ENCODE results near the gene BCAM. TPM values are rescaled to one million over a fixed set of nuclear protein-coding genes. Genes with fewer than 3 reads are reported as not detected.

The BCAM gene, protein sequence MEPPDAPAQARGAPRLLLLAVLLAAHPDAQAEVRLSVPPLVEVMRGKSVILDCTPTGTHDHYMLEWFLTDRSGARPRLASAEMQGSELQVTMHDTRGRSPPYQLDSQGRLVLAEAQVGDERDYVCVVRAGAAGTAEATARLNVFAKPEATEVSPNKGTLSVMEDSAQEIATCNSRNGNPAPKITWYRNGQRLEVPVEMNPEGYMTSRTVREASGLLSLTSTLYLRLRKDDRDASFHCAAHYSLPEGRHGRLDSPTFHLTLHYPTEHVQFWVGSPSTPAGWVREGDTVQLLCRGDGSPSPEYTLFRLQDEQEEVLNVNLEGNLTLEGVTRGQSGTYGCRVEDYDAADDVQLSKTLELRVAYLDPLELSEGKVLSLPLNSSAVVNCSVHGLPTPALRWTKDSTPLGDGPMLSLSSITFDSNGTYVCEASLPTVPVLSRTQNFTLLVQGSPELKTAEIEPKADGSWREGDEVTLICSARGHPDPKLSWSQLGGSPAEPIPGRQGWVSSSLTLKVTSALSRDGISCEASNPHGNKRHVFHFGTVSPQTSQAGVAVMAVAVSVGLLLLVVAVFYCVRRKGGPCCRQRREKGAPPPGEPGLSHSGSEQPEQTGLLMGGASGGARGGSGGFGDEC
- total RNA-seq (81.6 TPM), polyA plus RNA-seq (ENCODE audit: insufficient read depth in 1 of 8, insufficient read length in 8 of 8, low replicate concordance in 1 of 8) (100 to 1,000 TPM; 122 to 235 (median 205) TPM)
- long read RNA-seq, donor 1, transcript BCAM-201 (15 exons, 2,453 nt) = major isoform, 15 of 22 reads
- long read RNA-seq, donor 1, partial matches to known transcripts = 5 of 22 reads
- long read RNA-seq, donor 1, other reads (novel, unspliced or antisense) = 0 of 22 reads
- long read RNA-seq, donor 2, partial matches to known transcripts = 0 of 2 reads
- long read RNA-seq, donor 2, other reads (novel, unspliced or antisense) = 0 of 2 reads
- long read RNA-seq, donor 3, transcript BCAM-201 (15 exons, 2,453 nt) = major isoform, 46 of 56 reads
- long read RNA-seq, donor 3, partial matches to known transcripts = 5 of 56 reads
- long read RNA-seq, donor 3, other reads (novel, unspliced or antisense) = 0 of 56 reads
- long read RNA-seq, donor 4, transcript BCAM-201 (15 exons, 2,453 nt) = major isoform, 20 of 80 reads
- long read RNA-seq, donor 4, partial matches to known transcripts = 54 of 80 reads
- long read RNA-seq, donor 4, other reads (novel, unspliced or antisense) = 0 of 80 reads
- long read RNA-seq, donor 5, transcript BCAM-201 (15 exons, 2,453 nt) = major isoform, 40 of 81 reads
- long read RNA-seq, donor 5, partial matches to known transcripts = 36 of 81 reads
- long read RNA-seq, donor 5, other reads (novel, unspliced or antisense) = 0 of 81 reads
- long read RNA-seq, donor 6, transcript BCAM-201 (15 exons, 2,453 nt) = major isoform, 39 of 85 reads
- long read RNA-seq, donor 6, partial matches to known transcripts = 36 of 85 reads
- long read RNA-seq, donor 6, other reads (novel, unspliced or antisense) = 0 of 85 reads
- long read RNA-seq, donor 7, transcript BCAM-201 (15 exons, 2,453 nt) = major isoform, 37 of 81 reads
- long read RNA-seq, donor 7, partial matches to known transcripts = 40 of 81 reads
- long read RNA-seq, donor 7, other reads (novel, unspliced or antisense) = 0 of 81 reads
- long read RNA-seq, donor 8, transcript BCAM-201 (15 exons, 2,453 nt) = major isoform, 10 of 27 reads
- long read RNA-seq, donor 8, partial matches to known transcripts = 15 of 27 reads
- long read RNA-seq, donor 8, other reads (novel, unspliced or antisense) = 0 of 27 reads
- long read RNA-seq, donor 9, transcript BCAM-201 (15 exons, 2,453 nt) = major isoform, 20 of 70 reads
- long read RNA-seq, donor 9, transcript BCAM-204 (2 exons, 723 nt) = minor isoform, 5 of 70 reads
- long read RNA-seq, donor 9, transcript BCAM-202 (2 exons, 914 nt) = minor isoform, 5 of 70 reads
- long read RNA-seq, donor 9, partial matches to known transcripts = 39 of 70 reads
- long read RNA-seq, donor 9, other reads (novel, unspliced or antisense) = 0 of 70 reads
- long read RNA-seq, donor 10, transcript BCAM-204 (2 exons, 723 nt) = minor isoform, 5 of 43 reads
- long read RNA-seq, donor 10, transcript BCAM-201 (15 exons, 2,453 nt) = major isoform, 22 of 43 reads
- long read RNA-seq, donor 10, partial matches to known transcripts = 11 of 43 reads
- long read RNA-seq, donor 10, other reads (novel, unspliced or antisense) = 0 of 43 reads
- long read RNA-seq, donor 11, transcript BCAM-204 (2 exons, 723 nt) = minor isoform, 5 of 65 reads
- long read RNA-seq, donor 11, transcript BCAM-201 (15 exons, 2,453 nt) = major isoform, 36 of 65 reads
- long read RNA-seq, donor 11, partial matches to known transcripts = 22 of 65 reads
- long read RNA-seq, donor 11, other reads (novel, unspliced or antisense) = 0 of 65 reads

DNA sequence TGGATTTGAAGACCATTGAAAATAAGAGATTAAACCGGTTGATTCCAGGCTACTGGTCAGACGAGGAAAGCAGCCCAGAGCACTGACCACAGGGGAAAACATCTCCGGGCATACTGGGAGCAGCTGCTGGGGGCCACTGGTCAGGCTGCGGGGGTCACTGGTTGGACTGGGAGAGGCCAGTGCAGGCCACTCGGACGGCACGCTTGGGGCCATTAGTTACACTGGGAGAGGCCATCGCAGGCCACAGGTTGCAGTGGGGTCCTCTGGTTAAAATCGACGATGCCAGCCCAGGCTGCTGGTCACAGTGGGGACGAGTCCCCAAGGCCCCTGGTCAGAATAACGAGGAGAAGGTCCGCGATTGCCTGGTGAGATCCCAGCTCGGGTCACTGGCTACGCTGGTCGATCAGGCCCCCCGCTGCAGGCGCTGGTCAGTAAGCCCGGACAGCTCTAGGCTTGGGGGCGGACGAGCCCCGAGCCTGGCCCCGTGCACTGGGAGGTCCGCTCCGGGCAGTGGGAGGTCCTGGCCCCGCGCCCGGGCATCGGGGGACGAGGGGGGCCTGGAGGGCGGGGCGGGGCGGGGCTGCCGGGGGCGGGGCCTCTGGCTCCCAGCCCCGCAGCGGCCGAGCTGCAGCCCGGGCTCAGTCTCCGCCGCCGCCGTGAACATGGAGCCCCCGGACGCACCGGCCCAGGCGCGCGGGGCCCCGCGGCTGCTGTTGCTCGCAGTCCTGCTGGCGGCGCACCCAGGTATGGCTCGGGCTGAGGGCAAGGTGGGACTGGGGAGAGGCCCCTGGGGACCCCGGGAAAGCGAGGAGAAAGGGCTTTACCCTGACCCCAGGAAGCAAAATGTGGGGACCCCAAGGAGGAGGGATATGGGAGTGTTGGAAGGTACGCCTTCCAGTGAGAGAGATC is at the start of gene BCAM:
TSS of gene BCAM (plus strand) at position 641 of the 909 bp plus-strand sequence. CDS start at position 663, 22 bp downstream.
- peak within 1 kb of the TSS; percentile 88 for H3K27ac ChIP-seq (ENCODE audit: low read length)
- H3K27me3 ChIP-seq (ENCODE audit: control insufficient read depth, insufficient read depth, low read length) = no peaks in the 10 kb centered on the region
- H3K9me3 ChIP-seq (replicated peaks; ENCODE audit: control insufficient read depth, low read depth, low read length) = no peaks in the 10 kb centered on the region
- H3K36me3 ChIP-seq (ENCODE audit: control insufficient read depth, insufficient read depth, low read length) = peaks cover 21% of the 10 kb centered on the region
- H3K4me3 ChIP-seq (ENCODE audit: low read length) = peak within 1 kb of the TSS; percentile 85
- under 1% methylated on average over 57 of the region's 59 CpGs for WGBS (ENCODE audit: insufficient coverage)
- peaks cover 41% of the 10 kb centered on the region for H3K4me1 ChIP-seq (ENCODE audit: control insufficient read depth, insufficient read depth, low read length)
- peak; percentile 93 for DNase-seq

DNA sequence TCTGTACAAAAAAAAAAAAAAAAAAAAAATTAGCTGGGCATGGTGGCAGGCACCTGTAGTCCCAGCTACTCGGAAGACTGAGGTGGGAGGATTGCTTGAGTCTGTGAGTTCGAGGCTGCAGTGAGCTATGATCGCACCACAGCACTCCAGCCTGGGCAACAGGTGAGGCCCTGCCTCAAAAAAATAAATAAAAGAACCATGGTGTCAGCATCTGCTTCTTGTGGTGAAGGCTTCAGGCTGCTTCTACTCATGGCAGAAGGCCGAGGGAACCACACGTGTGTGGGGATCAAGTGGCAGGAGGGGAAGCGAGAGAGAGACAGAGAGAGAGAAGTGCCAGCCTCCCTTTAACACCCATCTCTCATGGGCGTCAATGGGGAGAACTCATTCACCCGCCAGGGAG is 46.9 kb upstream of the BCAM start:
- no peak overlapping the region for H3K27ac ChIP-seq (ENCODE audit: low read length)

DNA sequence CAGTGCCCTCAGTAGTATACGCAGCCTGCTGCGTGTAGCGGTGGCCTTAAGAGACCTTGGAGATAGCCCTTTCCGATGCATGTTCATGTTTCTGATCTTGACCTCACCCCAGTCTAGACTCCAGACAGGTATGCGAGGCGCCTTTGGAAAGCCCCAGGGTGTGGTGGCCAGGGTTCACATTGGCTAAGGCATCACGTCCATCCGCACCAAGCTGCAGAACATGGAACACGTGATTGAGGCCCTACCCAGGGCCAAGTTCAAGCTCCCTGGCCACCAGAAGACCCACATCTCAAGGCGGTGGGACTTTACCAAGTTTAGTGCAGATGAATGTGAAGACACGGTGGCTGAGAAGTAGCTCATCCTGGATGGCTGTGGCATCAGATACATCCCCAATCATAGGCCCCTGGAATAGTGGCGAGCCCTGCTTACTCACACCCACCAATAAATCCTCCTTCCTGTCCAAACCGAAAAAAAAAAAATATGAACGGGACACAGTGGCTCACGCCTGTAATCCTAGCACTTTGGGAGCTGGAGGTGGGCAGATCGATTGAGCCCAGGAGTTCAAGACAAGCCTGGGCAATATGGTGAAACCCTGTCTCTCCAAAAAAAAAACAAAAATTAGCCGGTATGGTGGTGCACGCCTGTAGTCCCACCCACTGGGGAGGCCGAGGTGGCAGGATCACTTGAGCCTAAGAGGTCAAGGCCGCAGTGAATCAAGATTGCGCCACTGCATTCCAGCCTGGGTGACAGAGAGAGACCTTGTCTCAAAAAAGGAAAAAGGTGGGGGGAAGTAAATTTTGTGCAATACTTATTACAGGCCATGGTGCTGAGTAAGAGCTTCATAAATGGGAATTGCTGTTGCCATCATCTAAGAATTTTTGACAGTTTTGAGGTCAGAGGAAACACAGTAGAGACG is 43.6 kb upstream of the BCAM start:
- WGBS (ENCODE audit: insufficient coverage) = 81% methylated on average over 17 of the region's 22 CpGs

More for the DNA sequence above, 46.9 kb upstream of the BCAM start:
- Histone ChIP-seq H3K36me3 (ENCODE audit: control insufficient read depth, insufficient read depth, low read length) (peaks cover 17% of the 10 kb centered on the region), H3K27me3 (ENCODE audit: control insufficient read depth, insufficient read depth, low read length) (no peaks in the 10 kb centered on the region), H3K9me3 (replicated peaks; ENCODE audit: control insufficient read depth, low read depth, low read length) (no peaks in the 10 kb centered on the region), H3K4me3 (ENCODE audit: low read length) (no peak overlapping the region), H3K4me1 (ENCODE audit: control insufficient read depth, insufficient read depth, low read length) (peaks cover 15% of the 10 kb centered on the region)
- no peak for DNase-seq
- 59% methylated on average over 4 of the region's 8 CpGs for WGBS (ENCODE audit: insufficient coverage)

DNA sequence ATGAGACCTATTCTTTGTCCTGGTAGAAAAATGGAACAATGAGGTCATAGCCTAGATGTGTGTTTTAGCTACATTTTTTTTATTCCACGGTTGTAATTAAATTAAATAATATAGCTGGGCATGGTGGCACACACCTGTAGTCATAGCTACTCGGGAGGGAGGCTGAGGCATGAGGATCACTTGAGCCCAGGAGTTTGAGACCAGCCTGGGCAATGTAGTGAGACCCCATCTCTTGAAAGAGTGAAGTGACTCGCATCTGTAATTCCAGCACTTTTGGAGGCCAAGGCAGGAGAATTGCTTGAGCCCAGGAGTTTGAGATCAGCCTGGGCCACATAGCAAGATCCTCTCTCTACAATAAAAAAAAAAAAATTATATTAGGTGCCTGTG is 43.0 kb upstream of the BCAM start:
- Histone ChIP-seq H3K27ac (ENCODE audit: low read length) (no peak overlapping the region), H3K9me3 (replicated peaks; ENCODE audit: control insufficient read depth, low read depth, low read length) (no peaks in the 10 kb centered on the region), H3K4me3 (ENCODE audit: low read length) (no peak overlapping the region), H3K36me3 (ENCODE audit: control insufficient read depth, insufficient read depth, low read length) (peaks cover 1% of the 10 kb centered on the region), H3K27me3 (ENCODE audit: control insufficient read depth, insufficient read depth, low read length) (no peaks in the 10 kb centered on the region), H3K4me1 (ENCODE audit: control insufficient read depth, insufficient read depth, low read length) (no peaks in the 10 kb centered on the region)
- 78% methylated on average over 1 of the region's 3 CpGs for WGBS (ENCODE audit: insufficient coverage)
- DNase-seq = no peak

More for the DNA sequence above, 43.6 kb upstream of the BCAM start:
- Histone ChIP-seq H3K4me1 (ENCODE audit: control insufficient read depth, insufficient read depth, low read length) (no peaks in the 10 kb centered on the region), H3K4me3 (ENCODE audit: low read length) (no peak overlapping the region), H3K9me3 (replicated peaks; ENCODE audit: control insufficient read depth, low read depth, low read length) (no peaks in the 10 kb centered on the region), H3K36me3 (ENCODE audit: control insufficient read depth, insufficient read depth, low read length) (peaks cover 2% of the 10 kb centered on the region), H3K27me3 (ENCODE audit: control insufficient read depth, insufficient read depth, low read length) (no peaks in the 10 kb centered on the region), H3K27ac (ENCODE audit: low read length) (no peak overlapping the region)
- DNase-seq = no peak

DNA sequence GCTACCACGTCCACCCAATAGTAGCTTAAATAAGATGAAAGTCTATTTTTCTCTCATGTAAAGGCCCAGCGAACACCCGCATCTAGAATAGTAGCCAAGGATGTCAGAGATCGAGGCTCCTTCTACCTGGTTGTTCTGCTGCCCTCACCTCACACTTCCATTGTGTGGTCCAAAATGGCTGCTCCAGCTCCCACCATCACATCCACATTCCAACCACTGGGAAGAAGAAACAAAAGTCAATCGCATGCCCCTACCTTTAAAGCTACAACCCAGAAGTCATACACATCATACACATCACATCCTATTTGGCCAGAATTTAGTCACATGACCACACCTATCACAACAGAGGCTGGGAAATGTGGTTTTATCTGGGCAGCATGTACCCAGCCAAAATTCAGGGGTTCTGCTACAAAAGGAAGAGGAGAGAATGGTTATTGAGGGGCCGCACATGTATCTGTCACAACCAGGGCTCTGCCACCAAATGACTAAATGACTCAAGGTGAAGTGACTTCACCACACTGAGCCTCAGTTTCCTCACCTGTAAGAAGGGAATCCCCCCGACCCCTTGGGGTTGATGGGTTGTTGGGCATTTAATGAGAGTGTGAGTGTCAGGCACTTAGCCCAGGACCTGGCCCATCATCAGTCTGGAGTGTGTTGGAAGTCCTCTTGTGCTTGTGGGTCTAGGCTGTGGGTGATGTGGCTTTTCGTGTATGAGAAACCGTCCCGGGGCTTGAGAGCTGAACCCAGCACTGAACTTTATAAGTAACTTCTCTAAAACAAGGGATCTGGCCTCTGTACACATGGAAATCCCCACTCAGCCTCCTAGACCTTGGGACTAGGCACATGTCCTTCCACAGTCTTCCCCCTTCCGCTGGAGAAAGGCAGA is 41.4 kb upstream of the BCAM start:
- H3K27ac ChIP-seq (ENCODE audit: low read length) = no peak overlapping the region
- DNase-seq = no peak
- peaks cover 6% of the 10 kb centered on the region for H3K4me1 ChIP-seq (ENCODE audit: control insufficient read depth, insufficient read depth, low read length)
- no peaks in the 10 kb centered on the region for H3K36me3 ChIP-seq (ENCODE audit: control insufficient read depth, insufficient read depth, low read length)
- H3K4me3 ChIP-seq (ENCODE audit: low read length) = no peak overlapping the region
- H3K27me3 ChIP-seq (ENCODE audit: control insufficient read depth, insufficient read depth, low read length) = no peaks in the 10 kb centered on the region
- H3K9me3 ChIP-seq (replicated peaks; ENCODE audit: control insufficient read depth, low read depth, low read length) = no peaks in the 10 kb centered on the region
- 82% methylated on average over 4 of the region's 11 CpGs for WGBS (ENCODE audit: insufficient coverage)

DNA sequence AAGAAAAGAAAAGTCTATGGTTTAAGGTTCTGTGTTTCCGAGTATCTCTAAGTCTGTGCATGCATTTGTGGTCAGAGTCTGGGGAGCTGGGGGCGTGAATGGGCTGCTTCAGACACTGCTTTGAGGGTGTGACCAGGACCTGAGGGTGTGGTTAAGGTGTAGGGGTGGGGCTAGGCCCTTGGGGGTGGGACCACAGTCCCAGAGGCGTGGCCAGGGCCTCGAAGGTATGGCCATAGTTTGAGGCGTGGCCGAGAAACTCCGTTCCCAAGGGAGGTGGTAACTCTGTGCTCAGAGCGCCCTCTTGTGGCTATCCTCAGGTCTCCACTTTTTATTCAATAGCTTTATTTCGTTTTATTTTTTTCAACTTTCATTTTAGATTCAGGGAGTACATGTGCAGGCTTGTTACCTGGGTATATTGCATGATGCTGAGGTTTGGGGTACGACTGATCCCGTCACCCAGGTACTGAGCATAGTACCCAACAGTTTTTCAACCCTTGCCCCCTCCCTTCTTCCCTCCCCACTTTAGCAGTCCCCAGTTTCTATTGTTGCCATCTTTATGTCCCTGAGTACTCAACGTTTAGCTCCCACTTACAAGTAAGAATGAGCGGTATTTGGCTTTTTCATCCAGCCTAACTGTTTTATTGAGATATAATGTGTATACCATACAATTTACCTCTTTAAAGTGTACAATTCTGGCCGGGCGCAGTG is 38.2 kb upstream of the BCAM start:
- Histone ChIP-seq H3K36me3 (ENCODE audit: control insufficient read depth, insufficient read depth, low read length) (no peaks in the 10 kb centered on the region), H3K27ac (ENCODE audit: low read length) (no peak overlapping the region), H3K9me3 (replicated peaks; ENCODE audit: control insufficient read depth, low read depth, low read length) (no peaks in the 10 kb centered on the region), H3K4me1 (ENCODE audit: control insufficient read depth, insufficient read depth, low read length) (peaks cover 21% of the 10 kb centered on the region), H3K4me3 (ENCODE audit: low read length) (no peak overlapping the region), H3K27me3 (ENCODE audit: control insufficient read depth, insufficient read depth, low read length) (no peaks in the 10 kb centered on the region)
- peak; percentile 84 for DNase-seq
- WGBS (ENCODE audit: insufficient coverage) = 22% methylated on average over 2 of the region's 15 CpGs

Data from muscle of leg (tissue), 16 donors.